NT2/D1 (cell line): ENCODE measurements around the gene UBAP2.

Experiments
- YY1 ChIP-seq: IDR thresholded peaks from 2 replicates; pipeline ENCODE4 v1.6.1; 2011; ENCODE audit not compliant: insufficient read length, insufficient read depth
- ZNF274 ChIP-seq: IDR thresholded peaks from 2 replicates; pipeline ENCODE4 v1.6.1; 2011; ENCODE audit warnings: mild to moderate bottlenecking, low read depth, low read length

DNA sequence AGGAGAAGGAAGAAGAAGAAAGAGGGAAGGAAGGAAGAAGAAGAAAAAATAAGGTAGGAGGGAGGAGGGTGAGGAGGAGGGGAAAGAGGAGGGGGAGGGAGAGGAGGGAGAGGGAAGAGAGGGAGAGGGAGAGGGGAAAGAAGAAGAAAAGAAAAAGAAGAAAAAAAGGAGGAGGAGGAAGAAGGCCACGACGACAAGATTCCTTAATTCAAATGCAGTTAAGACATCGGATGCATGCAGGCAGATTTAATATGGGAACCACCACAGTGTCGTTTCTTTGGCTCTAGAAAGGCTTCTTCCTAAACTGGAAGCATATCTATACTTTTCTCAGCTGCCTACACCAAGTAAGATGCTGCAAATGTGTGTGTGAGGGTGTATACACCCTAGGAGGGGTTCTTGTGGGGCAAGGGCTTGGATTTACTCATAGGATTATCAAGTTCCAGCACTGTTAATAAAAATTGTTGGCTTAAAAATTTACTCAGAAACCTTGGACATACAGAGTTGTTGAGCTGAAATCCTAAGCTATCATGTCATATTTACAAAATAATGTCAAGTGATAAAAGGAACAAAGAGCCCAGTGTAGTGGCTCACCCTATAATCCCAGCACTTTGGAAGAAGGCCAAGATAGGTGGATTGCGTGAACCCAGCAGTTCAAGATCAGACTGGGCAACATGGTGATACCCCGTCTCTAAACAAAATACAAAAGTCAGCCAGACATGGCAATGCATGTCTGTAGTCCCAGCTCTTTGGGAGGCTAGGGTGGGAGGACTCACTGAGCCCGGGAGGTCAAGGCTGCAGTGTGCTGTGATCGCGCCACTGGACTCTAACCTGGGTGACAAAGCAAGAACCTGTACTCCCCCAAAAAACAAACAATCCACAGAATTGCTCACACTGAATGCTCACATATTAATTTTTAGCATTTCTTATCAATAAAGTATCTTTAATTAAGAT is 108.5 kb downstream of the UBAP2 start:
- TF ChIP-seq ZNF274 = no peak
- no peak for TF ChIP-seq YY1
